Mesenchymal stem cell (in vitro differentiated cells and primary cell): Measurements from ENCODE around the gene ZBTB7C.
A peak's percentile ranks its signal among the peaks of the same experiment; 100 is the strongest.

ENCODE experiments used
- DNase-seq: peaks from one replicate; pipeline ENCODE4 v3.0.0-alpha.2; 2013
- H2AFZ ChIP-seq: one replicate; pipeline ENCODE4 v1.6.1; 2013; ENCODE audit warnings: low read depth, mild to moderate bottlenecking, control low read depth, inconsistent platforms, low read length, moderate library complexity
- H2AK5ac ChIP-seq: 2 replicates; pipeline ENCODE4 v1.6.1; 2013; ENCODE audit warnings: low read length, moderate library complexity, mild to moderate bottlenecking, inconsistent platforms; ENCODE audit not compliant: severe bottlenecking
- H2BK120ac ChIP-seq: one replicate; pipeline ENCODE4 v1.6.1; 2013; ENCODE audit warnings: low read depth, mild to moderate bottlenecking, inconsistent platforms, low read length, moderate library complexity
- H2BK12ac ChIP-seq, 2 experiments: one replicate each; pipeline ENCODE4 v1.6.1; 2013; ENCODE audit warnings: inconsistent platforms in 2 of 2, low read length in 2 of 2, mild to moderate bottlenecking in 2 of 2, moderate library complexity in 2 of 2, control low read depth in 1 of 2
- H2BK15ac ChIP-seq: one replicate; pipeline ENCODE4 v1.6.1; 2013; ENCODE audit warnings: mild to moderate bottlenecking, low read depth, inconsistent platforms; ENCODE audit not compliant: poor library complexity, severe bottlenecking
- H2BK5ac ChIP-seq: 2 replicates; pipeline ENCODE4 v1.6.1; 2013; ENCODE audit warnings: low read depth, mild to moderate bottlenecking, low read length, control low read depth, inconsistent platforms; ENCODE audit not compliant: poor library complexity, severe bottlenecking
- H3K14ac ChIP-seq, 2 experiments: one replicate each; pipeline ENCODE4 v1.6.1; 2013; ENCODE audit warnings: inconsistent platforms in 2 of 2, low read length in 2 of 2, control low read depth in 1 of 2, mild to moderate bottlenecking in 1 of 2, moderate library complexity in 1 of 2
- H3K18ac ChIP-seq, 2 experiments: one replicate each; pipeline ENCODE4 v1.6.1; 2013; ENCODE audit warnings: inconsistent platforms in 2 of 2, low read length in 2 of 2, control low read depth in 1 of 2, low read depth in 1 of 2, mild to moderate bottlenecking in 1 of 2
- H3K23ac ChIP-seq, 2 experiments: one replicate each; pipeline ENCODE4 v1.6.1; 2013; ENCODE audit warnings: inconsistent platforms in 2 of 2, low read length in 2 of 2, mild to moderate bottlenecking in 2 of 2, moderate library complexity in 2 of 2, control low read depth in 1 of 2
- H3K27ac ChIP-seq: 2 replicates; pipeline ENCODE4 v1.5.1; 2013; ENCODE audit warnings: mild to moderate bottlenecking, moderate library complexity, low read length, control low read depth, inconsistent platforms; ENCODE audit not compliant: poor library complexity, severe bottlenecking
- H3K27me3 ChIP-seq, 2 experiments: 2 replicates each; pipeline versions ENCODE4 v1.6.1 to v1.7.0; 2013; ENCODE audit warnings: low read length in 2 of 2, mild to moderate bottlenecking in 2 of 2, moderate library complexity in 2 of 2, control low read depth in 1 of 2, inconsistent platforms in 1 of 2; ENCODE audit not compliant: control insufficient read depth in 1 of 2, insufficient read depth in 1 of 2
- H3K36me3 ChIP-seq, 2 experiments: 2 replicates each; pipeline versions ENCODE4 v1.6.1 to v1.7.0; 2013; ENCODE audit warnings: low read length in 2 of 2, control low read depth in 1 of 2, inconsistent platforms in 1 of 2, low read depth in 1 of 2, mild to moderate bottlenecking in 1 of 2; ENCODE audit not compliant: insufficient read depth in 2 of 2, control insufficient read depth in 1 of 2
- H3K4ac ChIP-seq, 2 experiments: one replicate each; pipeline ENCODE4 v1.6.1; 2013; ENCODE audit warnings: inconsistent platforms in 2 of 2, low read length in 2 of 2, mild to moderate bottlenecking in 2 of 2, moderate library complexity in 2 of 2, control low read depth in 1 of 2, low read depth in 1 of 2
- H3K4me1 ChIP-seq: 2 replicates; pipeline ENCODE4 v1.6.1; 2013; ENCODE audit warnings: low read depth, low read length, control low read depth; ENCODE audit not compliant: control insufficient read depth, insufficient read depth
- H3K4me2 ChIP-seq: 2 replicates; pipeline ENCODE4 v1.6.1; 2013; ENCODE audit warnings: low read length, mild to moderate bottlenecking, inconsistent platforms; ENCODE audit not compliant: poor library complexity, severe bottlenecking
- H3K4me3 ChIP-seq, 2 experiments: 2 replicates each; pipeline versions ENCODE4 v1.5.1 to v1.7.0; 2013; ENCODE audit warnings: low read length in 2 of 2, mild to moderate bottlenecking in 2 of 2, control low read depth in 1 of 2, low read depth in 1 of 2; ENCODE audit not compliant: insufficient read depth in 1 of 2
- H3K79me1 ChIP-seq: replicated peaks from 2 replicates; pipeline ENCODE4 v1.6.1; 2013; ENCODE audit warnings: mild to moderate bottlenecking, control low read depth, low read length, inconsistent platforms; ENCODE audit not compliant: poor library complexity, severe bottlenecking
- H3K9ac ChIP-seq: 2 replicates; pipeline ENCODE4 v1.7.0; 2013; ENCODE audit warnings: mild to moderate bottlenecking, low read length, moderate library complexity
- H3K9me3 ChIP-seq: 2 replicates; pipeline ENCODE4 v1.7.0; 2013; ENCODE audit warnings: mild to moderate bottlenecking, low read length; ENCODE audit not compliant: control insufficient read depth
- H4K8ac ChIP-seq: one replicate; pipeline ENCODE4 v1.6.1; 2013; ENCODE audit warnings: inconsistent platforms, mild to moderate bottlenecking, low read length, moderate library complexity
- H4K91ac ChIP-seq: one replicate; pipeline ENCODE4 v1.6.1; 2013; ENCODE audit warnings: mild to moderate bottlenecking, low read length, inconsistent platforms
- WGBS: methylation state at CpG from one replicate; pipeline ENCODE4 v1.1.7; 2013; ENCODE audit warnings: mixed read lengths; 5-methylcytosine and 5-hydroxymethylcytosine counted together

Gene ZBTB7C

GRCh38 chr18:48033790-48034650 is 375.2 kb downstream of the ZBTB7C start:
- Histone ChIP-seq H2BK5ac (no peak overlapping the region), H2AFZ (no peak overlapping the region), H3K4me1 (peaks cover 13% of the 10 kb centered on the region), H3K79me1 (no peaks in the 10 kb centered on the region), H3K4ac (no peak overlapping the region), H3K14ac (no peak overlapping the region), H3K27ac (no peak overlapping the region), H4K91ac (no peak overlapping the region), H3K27me3 (peaks cover 0 to 3% of the 10 kb centered on the region in 2 experiments), H2BK120ac (no peak overlapping the region), H3K23ac (no peak overlapping the region), H3K4me3 (no peak overlapping the region), H2AK5ac (no peak overlapping the region), H3K36me3 (no peaks in the 10 kb centered on the region), H2BK12ac (no peak overlapping the region), H2BK15ac (no peak overlapping the region), H4K8ac (no peak overlapping the region), H3K9me3 (no peaks in the 10 kb centered on the region), H3K9ac (peak overlapping the region; percentile 42), H3K4me2 (no peak overlapping the region), H3K18ac (no peak overlapping the region)
- WGBS: 84% methylated on average over 9 of the region's 9 CpGs
- DNase-seq: no peak

- Histone ChIP-seq H2AK5ac (no peak overlapping the region), H2BK5ac (no peak overlapping the region), H3K36me3 (no peaks in the 10 kb centered on the region), H3K4me3 (no peak overlapping the region), H3K27me3 (peaks cover 0 to 3% of the 10 kb centered on the region in 2 experiments), H3K27ac (no peak overlapping the region), H3K23ac (no peak overlapping the region), H3K4ac (no peak overlapping the region), H3K4me1 (peaks cover 15% of the 10 kb centered on the region), H3K9me3 (no peaks in the 10 kb centered on the region), H2BK120ac (no peak overlapping the region), H3K4me2 (no peak overlapping the region), H2BK15ac (no peak overlapping the region), H3K18ac (no peak overlapping the region), H3K14ac (no peak overlapping the region), H4K8ac (no peak overlapping the region), H4K91ac (no peak overlapping the region), H2AFZ (no peak overlapping the region), H3K9ac (peak overlapping the region; percentile 42), H3K79me1 (no peaks in the 10 kb centered on the region), H2BK12ac (no peak overlapping the region)
- DNase-seq: peak; percentile 16
- 93% methylated on average over 3 of the region's 3 CpGs for WGBS
These were observed 376.1 kb downstream of the ZBTB7C start for GRCh38 chr18:48032876-48033789.

GRCh38 chr18:48031641-48032040 is 377.5 kb downstream of the ZBTB7C start:
- H3K23ac ChIP-seq: no peak overlapping the region
- no peak overlapping the region for H3K27ac ChIP-seq
- no peaks in the 10 kb centered on the region for H3K79me1 ChIP-seq
- no peaks in the 10 kb centered on the region for H3K9me3 ChIP-seq
- H4K8ac ChIP-seq: no peak overlapping the region
- H3K4me3 ChIP-seq: no peak overlapping the region
- H2BK12ac ChIP-seq: no peak overlapping the region
- H3K9ac ChIP-seq: no peak overlapping the region
- DNase-seq: no peak
- H4K91ac ChIP-seq: no peak overlapping the region
- H3K36me3 ChIP-seq: no peaks in the 10 kb centered on the region
- no peak overlapping the region for H3K18ac ChIP-seq
- peaks cover 7% of the 10 kb centered on the region for H3K4me1 ChIP-seq
- H3K27me3 ChIP-seq: peaks cover 0 to 7% of the 10 kb centered on the region in 2 experiments
- H3K4me2 ChIP-seq: no peak overlapping the region
- H2AFZ ChIP-seq: no peak overlapping the region
- H3K14ac ChIP-seq: no peak overlapping the region
- no peak overlapping the region for H2BK5ac ChIP-seq
- no peak overlapping the region for H2BK15ac ChIP-seq
- no peak overlapping the region for H2AK5ac ChIP-seq
- H2BK120ac ChIP-seq: no peak overlapping the region
- 83% methylated on average over 5 of the region's 5 CpGs for WGBS
- no peak overlapping the region for H3K4ac ChIP-seq
